Inferior parietal cortex (tissue), 1 donor: ENCODE data around the gene ZSCAN29.
"Not testable (repeated sequence)": the region's sequence is repeated elsewhere in the genome, so short reads cannot be mapped to it uniquely, and the experiment has no call there.

ENCODE experiments used
- DNase-seq: peaks from one replicate; pipeline ENCODE4 v3.0.0-alpha.2; 2016; ENCODE audit errors: extremely low spot score

The ZSCAN29 gene

DNA sequence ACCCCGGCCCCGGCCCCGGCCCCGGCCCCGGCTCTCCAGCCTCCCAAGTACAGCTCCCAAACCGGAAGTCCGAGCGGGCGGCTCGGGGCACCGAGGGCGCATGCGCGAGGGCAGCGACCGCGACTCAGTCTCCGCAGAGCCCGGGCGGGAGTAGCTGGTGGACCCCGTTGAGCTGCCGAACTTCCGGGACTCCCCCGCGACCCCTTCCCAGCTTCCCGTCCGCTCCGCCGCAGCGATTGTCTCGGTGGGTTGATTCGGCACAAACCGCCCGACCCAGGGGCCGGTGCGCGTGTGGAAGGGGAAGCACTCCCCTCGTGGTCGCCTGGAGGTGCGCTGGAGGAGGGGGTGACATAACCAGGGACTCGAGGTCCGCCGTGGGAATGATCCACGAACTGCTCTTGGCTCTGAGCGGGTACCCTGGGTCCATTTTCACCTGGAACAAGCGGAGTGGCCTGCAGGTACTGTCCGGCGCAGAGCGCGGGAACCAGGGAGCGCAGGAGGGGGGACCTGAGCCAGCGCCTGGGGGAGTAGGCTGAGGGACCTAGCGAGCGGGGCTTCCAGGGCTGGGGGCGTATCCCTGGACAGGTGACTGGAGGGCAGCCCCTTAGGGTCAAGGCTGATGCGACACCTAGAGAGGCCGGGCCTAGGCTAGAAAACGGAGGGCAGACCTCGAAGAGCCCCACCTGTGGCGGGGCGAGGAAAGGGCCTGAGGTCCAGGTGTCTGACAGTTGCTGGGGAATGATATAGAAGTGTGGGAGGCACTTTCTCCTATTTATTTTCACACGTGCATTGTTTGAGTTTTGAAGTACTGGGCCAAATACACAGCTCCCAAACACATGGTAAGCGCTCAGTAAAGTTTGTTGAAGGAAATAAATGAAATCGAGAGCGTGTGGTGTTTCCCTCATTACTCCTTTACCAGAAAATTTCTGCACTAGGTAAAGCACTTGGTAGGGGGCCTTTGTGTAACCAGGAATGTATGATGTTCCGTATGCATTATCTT, at the start of gene ZSCAN29, which contains the start of gene TUBGCP4:
Gene ZSCAN29 (minus strand): TSS at position 69 of the 1,000 bp plus-strand sequence. CDS start 1,130 bp downstream, outside the sequence.
Gene TUBGCP4 (plus strand): TSS at position 127 of the 1,000 bp plus-strand sequence. CDS start 254 bp downstream, at position 381.
- peak; percentile 79 for DNase-seq

GRCh38 chr15:43420435-43420834, 49.6 kb upstream of the ZSCAN29 start:
- DNase-seq, result no peak

GRCh38 chr15:43414196-43414595, 43.4 kb upstream of the ZSCAN29 start:
- no peak for DNase-seq

- DNase-seq, result no peak
These were observed 41.3 kb upstream of the ZSCAN29 start for GRCh38 chr15:43412096-43412495.

GRCh38 chr15:43410572-43411214, 39.9 kb upstream of the ZSCAN29 start:
- no peak for DNase-seq

- DNase-seq, result no peak
These were observed 37.9 kb upstream of the ZSCAN29 start for GRCh38 chr15:43408789-43409188.

DNA sequence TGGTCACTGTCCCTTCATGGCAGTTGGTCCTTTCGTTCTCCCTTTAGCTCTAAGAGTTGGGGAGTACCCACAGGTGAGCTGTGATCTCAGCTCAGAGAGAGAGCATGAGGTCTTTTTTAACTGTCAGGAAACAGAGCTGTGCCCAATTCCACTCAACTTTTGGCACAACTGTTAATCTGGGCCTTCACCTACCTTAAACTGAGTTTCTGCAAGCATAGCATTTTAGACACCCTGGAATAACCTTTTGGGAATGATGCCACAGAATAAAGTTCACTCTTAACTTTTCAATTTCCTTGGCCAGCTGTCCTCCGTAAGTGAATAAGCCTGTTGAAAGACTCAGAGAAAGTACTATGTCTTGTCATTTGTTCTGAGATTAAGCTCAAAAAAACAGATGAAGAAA, 36.0 kb upstream of the ZSCAN29 start:
- DNase-seq, result no peak

GRCh38 chr15:43406189-43406588, 35.3 kb upstream of the ZSCAN29 start:
- no peak for DNase-seq

GRCh38 chr15:43404130-43404529, 33.3 kb upstream of the ZSCAN29 start:
- no peak for DNase-seq

- no peak for DNase-seq
These were observed 32.8 kb upstream of the ZSCAN29 start for GRCh38 chr15:43403616-43404015.

DNA sequence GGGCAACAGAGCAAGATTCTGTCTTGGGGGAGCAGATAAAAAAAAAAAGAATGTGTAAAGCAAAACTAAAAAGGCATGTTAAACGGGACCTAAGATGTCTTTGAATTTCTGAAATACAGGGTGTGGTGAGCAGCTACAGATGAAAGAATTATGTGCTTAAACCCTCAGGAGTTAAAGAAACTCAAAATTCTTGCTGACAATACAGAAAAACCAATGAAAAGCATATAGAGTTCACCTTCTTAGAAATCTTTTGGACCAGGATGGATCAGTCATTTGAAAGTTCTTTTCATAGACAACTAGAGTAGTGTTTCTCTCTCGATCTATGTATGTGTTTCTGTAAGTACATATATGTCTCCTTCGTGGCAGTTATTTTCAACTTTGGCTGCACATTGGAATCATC, 31.4 kb upstream of the ZSCAN29 start:
- no peak for DNase-seq

DNA sequence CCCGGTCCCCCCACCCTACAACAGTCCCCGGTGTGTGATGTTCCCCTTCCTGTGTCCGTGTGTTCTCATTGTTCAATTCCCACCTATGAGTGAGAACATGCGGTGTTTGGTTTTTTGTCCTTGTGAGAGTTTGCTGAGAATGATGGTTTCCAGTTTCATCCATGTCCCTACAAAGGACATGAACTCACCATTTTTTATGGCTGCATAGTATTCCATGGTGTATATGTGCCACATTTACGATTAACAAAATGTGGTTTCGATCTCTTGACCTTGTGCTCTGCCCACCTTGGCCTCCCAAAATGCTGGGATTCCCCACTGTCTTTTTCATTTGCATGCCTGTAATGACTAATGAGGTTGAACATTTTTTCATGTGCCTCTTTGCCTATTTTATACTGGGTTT, 22.7 kb upstream of the ZSCAN29 start:
- DNase-seq, result not testable (repeated sequence)

DNA sequence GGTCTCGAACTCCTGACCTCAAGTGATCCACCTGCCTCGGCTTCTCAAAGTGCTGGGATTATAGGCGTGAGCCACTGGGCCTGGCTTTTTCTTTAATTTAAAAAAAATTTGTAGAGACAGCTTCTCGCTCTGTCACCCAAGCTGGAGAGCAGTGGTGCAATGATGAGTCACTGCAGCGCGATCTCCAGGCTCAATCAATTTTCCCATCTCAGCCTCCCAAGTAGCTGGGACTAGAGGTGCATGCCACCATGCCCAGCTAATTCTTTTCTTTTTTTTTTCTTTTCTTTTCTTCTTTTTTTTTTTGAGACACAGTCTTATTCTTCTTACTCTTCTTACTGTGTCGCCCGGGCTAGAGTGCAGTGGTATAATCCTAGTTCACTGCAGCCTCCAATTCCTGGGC, 19.9 kb upstream of the ZSCAN29 start:
- DNase-seq, result no peak

DNA sequence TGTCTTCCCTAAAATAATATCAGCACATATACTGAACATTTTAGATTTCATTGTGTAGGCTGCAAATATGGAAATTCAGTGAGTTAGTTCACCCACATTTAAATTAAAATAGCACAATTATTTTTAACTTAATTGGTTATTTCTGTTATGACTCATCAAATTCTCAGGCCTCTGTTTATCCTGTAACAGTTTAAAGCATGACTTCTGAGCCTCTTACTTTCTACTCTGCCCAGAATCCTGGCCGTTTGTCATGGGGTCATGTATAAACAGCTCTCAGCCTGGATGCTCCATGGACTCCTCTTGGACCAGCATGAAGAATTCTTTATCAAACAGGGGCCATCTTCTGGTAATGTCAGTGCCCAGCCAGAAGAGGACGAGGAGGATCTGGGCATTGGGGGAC, 12.2 kb upstream of the ZSCAN29 start:
- no peak for DNase-seq

DNA sequence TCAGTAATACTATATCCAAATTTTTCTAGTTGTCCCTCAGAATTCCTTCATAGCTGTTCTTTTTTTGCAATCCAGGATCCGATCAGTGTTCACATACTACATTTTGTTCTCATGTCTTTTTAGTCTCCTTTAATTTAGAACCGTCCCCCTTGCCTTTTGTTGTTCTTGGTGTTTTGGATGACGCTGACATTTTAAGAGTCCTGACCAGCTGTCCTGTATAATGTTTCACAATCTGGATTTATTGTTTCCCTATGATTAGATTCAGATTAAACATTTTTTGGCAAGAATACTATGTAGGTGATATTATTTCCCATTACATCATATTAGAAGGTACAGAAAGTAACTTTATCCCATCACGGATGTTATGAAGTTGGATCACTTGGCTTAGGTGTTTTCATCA, 11.5 kb upstream of the ZSCAN29 start:
- no peak for DNase-seq

DNA sequence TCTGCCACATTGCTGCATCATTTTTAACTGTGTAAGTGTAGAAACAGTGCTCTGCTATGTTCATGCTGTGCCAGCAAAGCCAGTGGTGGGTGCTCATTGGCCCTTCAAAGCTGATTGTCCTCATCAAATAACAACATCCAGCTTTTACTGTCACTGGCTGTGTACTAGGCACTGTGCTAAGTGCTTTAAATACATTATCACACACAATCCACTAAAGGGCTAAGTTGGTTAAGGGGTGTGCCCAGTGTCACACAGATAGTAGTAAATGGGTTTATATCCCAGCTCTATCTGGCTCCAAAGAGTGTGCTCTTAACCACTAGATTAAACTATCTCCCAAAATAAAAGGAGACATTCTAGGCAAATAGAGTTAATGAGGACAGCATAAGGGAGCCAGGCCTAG, 7.8 kb upstream of the ZSCAN29 start:
- no peak for DNase-seq

GRCh38 chr15:43376017-43376705, 5.3 kb upstream of the ZSCAN29 start:
- no peak for DNase-seq

DNA sequence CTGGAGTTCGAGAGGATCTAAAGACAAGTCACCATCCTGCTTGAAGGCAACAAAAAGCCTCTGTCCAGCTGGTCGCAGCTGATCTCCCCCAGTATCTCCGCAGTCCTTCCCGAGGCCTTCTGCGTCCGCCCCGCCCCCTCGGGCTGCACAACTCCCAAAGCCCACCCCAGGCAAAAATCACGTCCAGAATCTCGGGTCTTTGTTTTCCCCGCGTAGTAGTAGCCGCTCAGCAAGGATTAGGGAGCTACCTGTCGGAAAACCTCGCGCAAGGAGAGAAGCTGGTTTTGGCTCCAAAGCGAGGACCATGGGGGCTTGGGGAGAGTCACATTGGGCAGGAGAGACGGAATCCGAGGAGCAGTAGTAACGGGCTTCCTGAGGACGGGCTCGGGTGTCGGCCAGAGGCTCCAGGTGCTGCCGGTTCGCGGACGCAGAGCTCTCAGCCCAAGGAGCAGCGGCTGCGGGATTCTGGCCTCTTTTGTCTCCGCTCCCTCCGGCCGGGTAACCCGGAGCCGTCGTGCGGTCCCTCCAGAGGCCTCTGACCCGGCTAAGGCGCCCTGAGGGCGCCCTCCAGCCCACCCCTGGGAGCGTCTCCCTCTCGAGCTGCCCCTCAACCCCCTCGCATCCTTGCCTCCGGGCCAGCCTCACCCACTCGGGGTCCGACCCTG, 401 bp downstream of the ZSCAN29 start:
- no peak for DNase-seq

DNA sequence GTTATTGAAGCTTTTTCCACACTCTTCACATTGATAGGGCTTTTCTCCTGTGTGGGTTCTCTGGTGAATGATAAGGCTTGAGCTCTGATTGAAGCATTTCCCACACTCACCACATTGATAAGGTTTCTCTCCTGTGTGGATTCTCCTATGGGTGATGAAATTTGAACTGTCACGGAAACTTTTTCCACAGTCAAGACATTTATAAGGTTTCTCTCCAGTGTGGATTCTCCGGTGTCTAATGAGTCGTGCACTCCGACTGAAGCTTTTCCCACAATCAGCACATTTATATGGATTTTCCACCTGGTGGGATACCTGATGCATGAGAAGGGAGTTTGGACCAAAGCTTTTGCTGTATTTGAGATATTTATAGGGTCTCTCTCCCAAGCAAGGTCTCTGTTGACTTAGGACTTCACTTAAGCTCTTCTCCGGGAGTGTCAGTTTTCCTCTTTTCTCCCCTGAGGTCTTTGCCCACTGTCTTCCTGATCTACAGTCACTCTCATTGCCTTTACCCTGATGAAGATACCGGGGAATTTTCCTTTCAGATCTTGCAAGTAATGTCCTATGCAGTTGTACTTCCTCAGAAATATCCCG, 9.4 kb downstream of the ZSCAN29 start:
- DNase-seq, result no peak

GRCh38 chr15:43360821-43361220, 10.0 kb downstream of the ZSCAN29 start:
- no peak for DNase-seq

DNA sequence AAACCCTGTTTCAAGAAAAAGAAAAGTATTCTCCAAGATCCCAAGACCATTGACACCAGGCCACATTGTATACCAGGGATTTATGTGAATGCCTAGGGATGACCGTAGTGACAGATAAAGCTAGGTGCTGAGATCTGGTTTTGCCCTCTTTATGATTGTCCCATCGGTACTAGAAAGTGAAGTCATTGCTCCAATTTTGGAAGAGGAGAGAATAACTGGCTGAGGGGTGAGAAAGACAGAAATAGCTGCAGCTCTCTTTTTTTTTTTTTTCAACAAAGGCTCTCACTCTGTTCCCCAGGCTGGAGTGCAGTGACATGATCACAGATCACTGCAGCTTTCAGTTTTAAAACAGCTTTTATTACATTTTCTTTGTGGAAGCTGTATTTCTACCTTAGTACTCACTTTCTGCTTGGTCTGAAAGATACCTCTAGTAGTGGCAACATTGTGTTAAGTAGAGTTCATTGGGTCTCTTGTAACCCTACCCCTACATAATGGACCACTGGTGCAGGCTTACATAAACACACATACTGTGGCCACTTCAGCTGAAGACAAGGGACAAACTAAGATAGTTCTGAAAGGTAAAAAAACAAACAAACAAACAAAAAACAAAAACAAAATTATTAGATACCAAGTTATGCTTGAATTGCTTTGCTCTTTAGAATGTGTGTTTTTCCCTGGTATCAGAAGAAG, 18.0 kb downstream of the ZSCAN29 start:
- no peak for DNase-seq
